Activated CD8-positive, alpha-beta memory T cell treated with anti-CD3 and anti-CD28 coated beads, Interleukin-2, amount 50 U/mL, for 1 hour (primary cell): Measurements from ENCODE around the gene DXO.
"Not testable (repeated sequence)": the region's sequence is repeated elsewhere in the genome, so short reads cannot be mapped to it uniquely, and the experiment has no call there.

Experiments used
- DNase-seq: peaks from one replicate; pipeline ENCODE4 v3.0.0-alpha.2; 2020; ENCODE audit errors: extremely low read depth

DXO gene

GRCh38 chr6:31980195-31980876 lies 8.4 kb upstream of the DXO start:
- DNase-seq = not testable (repeated sequence)

- DNase-seq = no peak
These were observed 7.4 kb upstream of the DXO start for GRCh38 chr6:31979238-31979898.

- no peak for DNase-seq
These were observed 6.9 kb upstream of the DXO start for GRCh38 chr6:31978831-31979230.

GRCh38 chr6:31977816-31978431 lies 6.0 kb upstream of the DXO start:
- no peak for DNase-seq

- DNase-seq = not testable (repeated sequence)
These were observed 4.1 kb upstream of the DXO start for GRCh38 chr6:31976065-31976464.

GRCh38 chr6:31972709-31973350 lies 892 bp upstream of the DXO start:
- no peak for DNase-seq

- DNase-seq = no peak
These were observed 502 bp downstream of the DXO start for GRCh38 chr6:31971279-31971992.

GRCh38 chr6:31970604-31971271 lies 1.2 kb downstream of the DXO start:
- DNase-seq = no peak

GRCh38 chr6:31969712-31970603 lies 2.0 kb downstream of the DXO start:
- DNase-seq = no peak

- no peak for DNase-seq
These were observed 2.9 kb downstream of the DXO start for GRCh38 chr6:31968791-31969711.

- DNase-seq = no peak
These were observed 3.6 kb downstream of the DXO start for GRCh38 chr6:31968326-31968725.

- DNase-seq = no peak
These were observed 4.0 kb downstream of the DXO start for GRCh38 chr6:31967926-31968320.

GRCh38 chr6:31966997-31967925 lies 4.7 kb downstream of the DXO start:
- DNase-seq = no peak

GRCh38 chr6:31966506-31966905 lies 5.4 kb downstream of the DXO start:
- no peak for DNase-seq

- DNase-seq = no peak
These were observed 6.2 kb downstream of the DXO start for GRCh38 chr6:31965700-31966099.

- DNase-seq = no peak
These were observed 8.0 kb downstream of the DXO start for GRCh38 chr6:31963921-31964320.

GRCh38 chr6:31961616-31962015 lies 10.3 kb downstream of the DXO start:
- no peak for DNase-seq
